ENCODE results near the gene OXER1. TPM values are rescaled to one million over a fixed set of nuclear protein-coding genes. Genes with fewer than 3 reads are reported as not detected.

Gene OXER1
- total RNA-seq, 1 experiment from 2014 or later = 0.90 TPM

- H3K4me3 ChIP-seq (ENCODE audit: low read depth, low read length, poor library complexity, severe bottlenecking) = no peak overlapping the region
- H3K9me3 ChIP-seq (ENCODE audit: low read depth, low read length, poor library complexity, severe bottlenecking) = no peaks in the 10 kb centered on the region
- BruUV-seq (replicated peaks) = no TSS peak
- no peak overlapping the region for H3K27ac ChIP-seq (ENCODE audit: low read depth, low read length, poor library complexity, severe bottlenecking)
- CTCF ChIA-PET = no interaction called here
- POLR2A ChIA-PET (ENCODE audit: low non-redundant PET) = no interaction called here
- intact Hi-C loops (cut with micrococcal nuclease; ENCODE audit: unreplicated experiment) = no loop called here
- DNase-seq (ENCODE audit: low spot score) = no peak
- no peaks in the 10 kb centered on the region for H3K27me3 ChIP-seq (replicated peaks; ENCODE audit: insufficient read depth, low read depth, low read length, poor library complexity)
- TF ChIP-seq EZH2 (IDR thresholded peaks at IDR 0.05; ENCODE audit: borderline replicate concordance, low read depth, low read length, poor library complexity, severe bottlenecking) = no peak
- no peak for TF ChIP-seq CTCF (conservative IDR thresholded peaks at IDR 0.05; ENCODE audit: low read depth, low read length)
- H3K4me1 ChIP-seq (ENCODE audit: insufficient read depth, low read length, poor library complexity, severe bottlenecking) = peaks cover 4% of the 10 kb centered on the region
- H3K36me3 ChIP-seq (ENCODE audit: insufficient read depth, low read length, poor library complexity, severe bottlenecking) = no peaks in the 10 kb centered on the region
Measured at GRCh38 chr2:42804338-42804737, 40.4 kb upstream of the OXER1 start.

DNA sequence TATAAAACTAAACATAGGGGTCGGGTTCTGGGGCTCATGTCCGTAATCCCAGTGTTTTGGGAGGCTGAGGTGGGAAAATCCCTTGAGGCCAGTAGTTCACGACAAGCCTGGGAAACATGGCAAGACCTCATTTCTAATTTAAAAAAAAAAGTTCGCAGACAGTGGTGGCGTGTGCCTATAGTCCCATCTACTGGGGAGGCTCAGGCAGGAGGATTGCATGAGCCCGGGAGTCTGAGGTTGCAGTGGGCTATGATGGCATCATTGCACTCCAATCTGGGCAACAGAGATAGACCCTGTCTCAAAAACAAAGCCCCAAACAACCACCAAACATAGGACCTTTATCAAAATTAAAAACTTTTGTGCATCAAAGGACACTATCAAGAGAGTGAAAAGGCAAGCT is 38.2 kb upstream of the OXER1 start:
- no peaks in the 10 kb centered on the region for H3K27me3 ChIP-seq (replicated peaks; ENCODE audit: insufficient read depth, low read depth, low read length, poor library complexity)
- no peaks in the 10 kb centered on the region for H3K9me3 ChIP-seq (ENCODE audit: low read depth, low read length, poor library complexity, severe bottlenecking)
- intact Hi-C loops (cut with micrococcal nuclease; ENCODE audit: unreplicated experiment) = no loop called here
- CTCF ChIA-PET = interaction anchor here (0.6 kb wide), 1 partner anchor 25 kb away, joined by 9 read pairs; no protein-coding TSS in a partner anchor
- no peak overlapping the region for H3K4me3 ChIP-seq (ENCODE audit: low read depth, low read length, poor library complexity, severe bottlenecking)
- BruUV-seq (replicated peaks) = no TSS peak
- H3K4me1 ChIP-seq (ENCODE audit: insufficient read depth, low read length, poor library complexity, severe bottlenecking) = peaks cover 4% of the 10 kb centered on the region
- no peaks in the 10 kb centered on the region for H3K36me3 ChIP-seq (ENCODE audit: insufficient read depth, low read length, poor library complexity, severe bottlenecking)
- no peak for DNase-seq (ENCODE audit: low spot score)
- POLR2A ChIA-PET (ENCODE audit: low non-redundant PET) = no interaction called here
- TF ChIP-seq CTCF (conservative IDR thresholded peaks at IDR 0.05; ENCODE audit: low read depth, low read length) (no peak), EZH2 (IDR thresholded peaks at IDR 0.05; ENCODE audit: borderline replicate concordance, low read depth, low read length, poor library complexity, severe bottlenecking) (no peak)
- no peak overlapping the region for H3K27ac ChIP-seq (ENCODE audit: low read depth, low read length, poor library complexity, severe bottlenecking)

GRCh38 chr2:42801381-42801780 is 37.4 kb upstream of the OXER1 start:
- Histone ChIP-seq H3K27me3 (replicated peaks; ENCODE audit: insufficient read depth, low read depth, low read length, poor library complexity) (no peaks in the 10 kb centered on the region), H3K9me3 (ENCODE audit: low read depth, low read length, poor library complexity, severe bottlenecking) (no peaks in the 10 kb centered on the region), H3K4me3 (ENCODE audit: low read depth, low read length, poor library complexity, severe bottlenecking) (no peak overlapping the region), H3K27ac (ENCODE audit: low read depth, low read length, poor library complexity, severe bottlenecking) (no peak overlapping the region), H3K4me1 (ENCODE audit: insufficient read depth, low read length, poor library complexity, severe bottlenecking) (peaks cover 4% of the 10 kb centered on the region), H3K36me3 (ENCODE audit: insufficient read depth, low read length, poor library complexity, severe bottlenecking) (no peaks in the 10 kb centered on the region)
- BruUV-seq (replicated peaks) = no TSS peak
- POLR2A ChIA-PET (ENCODE audit: low non-redundant PET) = interaction anchor here (0.6 kb wide), 1 partner anchor 32 kb away, joined by 3 read pairs; no protein-coding TSS in a partner anchor
- TF ChIP-seq CTCF (conservative IDR thresholded peaks at IDR 0.05; ENCODE audit: low read depth, low read length) (no peak), EZH2 (IDR thresholded peaks at IDR 0.05; ENCODE audit: borderline replicate concordance, low read depth, low read length, poor library complexity, severe bottlenecking) (no peak)
- DNase-seq (ENCODE audit: low spot score) = peak; percentile 21
- intact Hi-C loops (cut with micrococcal nuclease; ENCODE audit: unreplicated experiment) = no loop called here
- CTCF ChIA-PET = no interaction called here

All from A673 (cell line).